Suprapubic skin (tissue), 4 donors: ENCODE results near the gene VTI1A. TPM values are rescaled to one million over a fixed set of nuclear protein-coding genes. Genes with fewer than 3 reads are reported as not detected.

Source experiments
- DNase-seq, 2 donors: peaks; one replicate each; pipeline ENCODE4 v3.0.0-alpha.2; 2019; ENCODE audit warnings: low spot score in 2 of 2
- H3K27ac ChIP-seq: fragments of 200-600 bp; sonication (generic); one replicate; pipeline ENCODE4 v1.5.1; 2019
- H3K27me3 ChIP-seq: fragments of 200-600 bp; sonication (generic); one replicate; pipeline ENCODE4 v1.5.1; 2019
- H3K36me3 ChIP-seq: fragments of 200-600 bp; sonication (generic); one replicate; pipeline ENCODE4 v1.5.1; 2019
- H3K4me1 ChIP-seq: fragments of 200-600 bp; sonication (generic); one replicate; pipeline ENCODE4 v1.5.1; 2019
- H3K4me3 ChIP-seq: fragments of 200-600 bp; sonication (generic); one replicate; pipeline ENCODE4 v1.5.1; 2019; ENCODE audit warnings: mild to moderate bottlenecking
- H3K9me3 ChIP-seq: fragments of 200-600 bp; sonication (generic); one replicate; pipeline ENCODE4 v1.5.1; 2019
- CTCF ChIP-seq, 2 donors: fragments of 200-600 bp in 1 of 2; fragments of 450-650 bp in 1 of 2; sonication (generic) in 1 of 2; IDR thresholded peaks; one replicate each; pipeline ENCODE4 v1.5.1; 2016 to 2019; ENCODE audit warnings: antibody characterized with exemption in 2 of 2, mild to moderate bottlenecking in 1 of 2, moderate library complexity in 1 of 2
- EP300 ChIP-seq: sonication (generic); formaldehyde crosslinking; IDR thresholded peaks from one replicate; pipeline ENCODE4 v1.6.1; 2017; ENCODE audit warnings: antibody characterized with exemption
- POLR2A ChIP-seq, 2 donors: fragments of 450-650 bp; IDR thresholded peaks; one replicate each; pipeline ENCODE4 v1.6.1; 2017; ENCODE audit warnings: antibody characterized with exemption in 2 of 2, mild to moderate bottlenecking in 2 of 2, moderate library complexity in 2 of 2
- POLR2AphosphoS5 ChIP-seq, 3 donors: sonication (generic); formaldehyde crosslinking; IDR thresholded peaks; one replicate each; pipeline ENCODE4 v1.6.1; 2017; ENCODE audit warnings: antibody characterized with exemption in 3 of 3
- WGBS: methylation state at CpG from one replicate; pipeline ENCODE4 v1.1.5; 2018; 5-methylcytosine and 5-hydroxymethylcytosine counted together
- total RNA-seq, 4 donors: library from RNA; depleted of rRNA; stranded (reverse); fragments of >200 nt; gene quantifications; one replicate each; pipeline ENCODE4 v1.1.0, GENCODE V29; 2016

The VTI1A gene
- total RNA-seq, 4 donors from 2014 or later = 43.0 to 81.0 (median 49.2) TPM

DNA sequence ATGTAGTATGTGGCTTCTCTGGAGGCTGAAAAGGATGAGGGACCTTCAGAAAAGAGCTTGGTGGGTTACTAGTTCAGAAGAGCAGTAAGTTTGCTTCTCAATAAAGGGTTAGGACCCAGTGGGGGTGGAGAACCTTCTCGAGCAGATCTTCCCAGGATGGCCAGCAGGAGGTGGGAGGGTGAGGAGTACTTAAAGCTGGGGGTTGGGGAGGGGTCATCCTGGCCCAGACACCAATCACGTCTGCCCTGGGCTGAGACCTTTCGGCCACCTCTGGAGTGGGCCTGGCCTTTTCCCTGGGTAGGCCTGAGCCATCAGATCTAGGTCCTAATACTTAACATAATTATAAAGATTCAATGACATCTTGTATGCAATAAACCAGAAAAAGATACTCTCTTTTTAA lies 354.0 kb downstream of the VTI1A start:
- 83% methylated on average over 3 of the region's 3 CpGs for WGBS

DNA sequence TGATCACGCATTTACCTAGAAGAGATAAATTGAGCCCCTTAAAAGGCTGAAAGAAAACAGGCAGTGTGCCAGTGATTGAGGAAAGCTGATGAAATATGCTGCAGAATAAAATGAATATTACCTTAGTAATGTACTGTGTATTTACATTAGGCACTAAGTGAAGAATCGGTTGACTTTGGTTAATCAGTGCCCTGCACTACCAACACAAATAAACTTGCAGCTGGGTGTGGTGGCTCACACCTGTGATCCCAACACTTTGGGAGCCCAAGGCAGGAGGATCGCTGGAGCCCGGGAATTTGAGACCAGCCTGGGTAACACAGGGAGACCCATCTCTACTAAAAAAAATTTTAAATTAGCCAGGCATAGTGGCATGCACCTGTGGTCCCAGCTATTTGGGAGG lies 354.7 kb downstream of the VTI1A start:
- DNase-seq = no peak
- 100% methylated on average over 4 of the region's 4 CpGs for WGBS

More for the DNA sequence above, 354.0 kb downstream of the VTI1A start:
- Histone ChIP-seq H3K27ac (no peak overlapping the region), H3K9me3 (no peaks in the 10 kb centered on the region), H3K36me3 (no peaks in the 10 kb centered on the region), H3K4me1 (peaks cover 15% of the 10 kb centered on the region), H3K4me3 (no peak overlapping the region), H3K27me3 (no peaks in the 10 kb centered on the region)
- TF ChIP-seq POLR2A (IDR thresholded peaks at IDR 0.05) (no peak), CTCF (IDR thresholded peaks at IDR 0.05) (no peak), POLR2AphosphoS5 (IDR thresholded peaks at IDR 0.05) (no peak), EP300 (no peak)
- DNase-seq = no peak

DNA sequence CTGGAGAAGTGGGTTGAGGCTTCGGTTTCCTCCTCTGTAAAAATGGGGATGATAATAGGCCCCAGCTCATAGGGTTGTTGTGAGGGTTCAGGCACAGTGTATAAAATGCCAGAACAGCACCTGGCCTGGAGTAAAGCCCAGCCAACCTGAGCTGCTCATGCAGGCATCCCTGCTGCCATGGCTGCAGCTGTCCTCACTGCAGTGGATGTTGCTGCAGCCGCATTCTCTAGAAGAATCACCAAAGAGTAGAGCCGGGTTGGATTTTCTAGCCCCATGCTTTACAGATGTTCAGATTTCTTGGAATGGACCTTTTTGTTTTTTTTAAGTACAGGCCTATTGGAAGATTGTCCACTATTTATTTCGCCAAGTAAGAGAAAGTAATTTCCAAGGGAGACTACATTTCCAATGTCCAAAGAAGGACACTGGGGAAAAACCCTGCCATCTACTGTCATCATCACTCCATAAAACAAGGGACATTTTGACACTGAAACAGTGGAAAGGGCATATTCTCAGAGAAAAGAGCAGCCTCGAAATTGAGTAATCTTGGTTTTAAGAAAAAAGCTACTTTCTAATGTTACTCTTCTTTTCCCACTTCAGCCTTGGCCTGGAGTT lies 355.5 kb downstream of the VTI1A start:
- DNase-seq = no peak
- no peak overlapping the region for H3K4me3 ChIP-seq

More for the DNA sequence above, 354.7 kb downstream of the VTI1A start:
- no peaks in the 10 kb centered on the region for H3K9me3 ChIP-seq
- H3K4me3 ChIP-seq = no peak overlapping the region
- TF ChIP-seq POLR2A (IDR thresholded peaks at IDR 0.05) (no peak), EP300 (no peak), CTCF (IDR thresholded peaks at IDR 0.05) (no peak), POLR2AphosphoS5 (IDR thresholded peaks at IDR 0.05) (no peak)
- H3K27ac ChIP-seq = no peak overlapping the region
- no peaks in the 10 kb centered on the region for H3K27me3 ChIP-seq
- H3K36me3 ChIP-seq = no peaks in the 10 kb centered on the region
- H3K4me1 ChIP-seq = peaks cover 15% of the 10 kb centered on the region

DNA sequence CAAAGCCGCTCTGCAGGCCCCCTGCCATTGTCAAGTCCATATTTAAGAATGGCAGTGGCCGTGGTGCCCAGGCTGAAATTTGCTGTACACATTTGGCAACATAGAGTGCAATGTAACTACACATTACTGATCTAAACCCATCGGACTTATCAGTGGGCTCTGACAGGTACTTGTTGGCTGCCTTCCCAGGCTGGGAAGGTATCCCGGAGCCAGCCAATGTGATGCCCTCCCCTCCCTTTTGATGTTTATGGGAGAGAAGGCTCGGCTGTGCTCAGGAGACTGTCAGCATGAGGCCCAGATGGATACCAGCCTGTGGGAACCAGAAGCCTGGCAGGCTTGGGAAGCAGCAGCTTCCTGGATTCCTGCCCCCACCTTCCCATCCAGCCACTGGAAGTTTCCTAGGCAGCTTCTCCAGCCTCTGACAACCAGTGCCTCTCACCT lies 357.0 kb downstream of the VTI1A start:
- Histone ChIP-seq H3K27me3 (no peaks in the 10 kb centered on the region), H3K4me1 (peaks cover 15% of the 10 kb centered on the region), H3K27ac (no peak overlapping the region), H3K9me3 (no peaks in the 10 kb centered on the region), H3K36me3 (no peaks in the 10 kb centered on the region), H3K4me3 (no peak overlapping the region)
- TF ChIP-seq POLR2A (IDR thresholded peaks at IDR 0.05) (no peak), CTCF (IDR thresholded peaks at IDR 0.05) (no peak), EP300 (no peak), POLR2AphosphoS5 (IDR thresholded peaks at IDR 0.05) (no peak)
- 68% methylated on average over 4 of the region's 5 CpGs for WGBS
- no peak for DNase-seq

More for the DNA sequence above, 355.5 kb downstream of the VTI1A start:
- Histone ChIP-seq H3K27ac (no peak overlapping the region), H3K36me3 (no peaks in the 10 kb centered on the region), H3K27me3 (no peaks in the 10 kb centered on the region), H3K4me1 (peaks cover 15% of the 10 kb centered on the region), H3K9me3 (no peaks in the 10 kb centered on the region)
- TF ChIP-seq CTCF (IDR thresholded peaks at IDR 0.05) = no peak
- TF ChIP-seq POLR2AphosphoS5 (IDR thresholded peaks at IDR 0.05) = peak in 1 of 3 donors; percentile 8
- no peak for TF ChIP-seq POLR2A (IDR thresholded peaks at IDR 0.05)
- WGBS = 78% methylated on average over 5 of the region's 5 CpGs

DNA sequence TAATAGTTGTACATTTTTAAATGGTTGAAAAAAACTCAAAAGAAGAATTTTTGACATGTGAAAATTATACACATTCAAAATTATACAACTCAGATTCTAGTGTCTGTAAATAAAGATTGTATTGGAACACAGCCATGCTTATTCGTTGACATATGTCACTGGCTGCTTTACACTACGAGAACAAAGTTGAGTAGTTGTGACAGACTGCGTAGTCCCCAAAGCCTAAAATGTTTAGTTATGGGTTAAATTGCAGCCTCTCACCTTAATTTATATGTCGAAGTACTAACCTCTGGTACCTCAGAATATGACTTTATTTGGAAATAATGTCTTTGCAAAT lies 358.2 kb downstream of the VTI1A start:
- TF ChIP-seq POLR2A (IDR thresholded peaks at IDR 0.05) (no peak), POLR2AphosphoS5 (IDR thresholded peaks at IDR 0.05) (no peak), CTCF (IDR thresholded peaks at IDR 0.05) (no peak), EP300 (no peak)
- DNase-seq = no peak
- WGBS = 90% methylated on average over 4 of the region's 4 CpGs
- Histone ChIP-seq H3K27me3 (no peaks in the 10 kb centered on the region), H3K4me3 (no peak overlapping the region), H3K4me1 (peaks cover 15% of the 10 kb centered on the region), H3K27ac (no peak overlapping the region), H3K36me3 (no peaks in the 10 kb centered on the region), H3K9me3 (no peaks in the 10 kb centered on the region)
